IMR-90 (cell line): ENCODE results near the gene TFIP11. TPM values are rescaled to one million over a fixed set of nuclear protein-coding genes. Genes with fewer than 3 reads are reported as not detected.

Experiments used
- ATAC-seq: fragments of 200-7000 bp; cut with Tn5 transposase; 2 replicates; pipeline ENCODE4 v1.9.1; 2020; ENCODE audit warnings: low read depth, mild to moderate bottlenecking, moderate library complexity
- BruUV-seq: library from RNA; stranded (reverse); fragments of 400-500 nt; replicated peaks from 2 replicates; lab custom pipeline; 2021; lab: Mats Ljungman, UMichigan
- CTCF ChIA-PET: fragments of 300-600 bp; formaldehyde crosslinking; extraction: SDS; loops from one replicate; lab custom pipeline; 2021; ENCODE audit warnings: antibody characterized with exemption; lab: Yijun Ruan, JAX
- POLR2A ChIA-PET: fragments of 300-600 bp; sonication (Branson Sonifier 250); formaldehyde crosslinking; loops from one replicate; lab custom pipeline; 2022; ENCODE audit warnings: antibody characterized with exemption; ENCODE audit not compliant: unreplicated experiment; lab: Charles Lee
- DNase-seq: peaks from one replicate; pipeline ENCODE4 v3.0.0; 2013
- H2AFZ ChIP-seq: replicated peaks from 2 replicates; pipeline ENCODE3; 2013; ENCODE audit warnings: low read length, mild to moderate bottlenecking; ENCODE audit not compliant: poor library complexity
- H2AK5ac ChIP-seq: 2 replicates; pipeline ENCODE4 v1.6.1; 2013; ENCODE audit warnings: low read depth, low read length, inconsistent platforms
- H2AK9ac ChIP-seq: replicated peaks from 2 replicates; pipeline ENCODE3; 2013; ENCODE audit warnings: mild to moderate bottlenecking, low read depth, low read length, moderate library complexity; ENCODE audit not compliant: poor library complexity
- H2BK120ac ChIP-seq: 2 replicates; pipeline ENCODE4 v1.6.1; 2013; ENCODE audit warnings: low read depth, low read length, inconsistent platforms
- H2BK15ac ChIP-seq: 3 replicates; pipeline ENCODE4 v1.6.1; 2013; ENCODE audit warnings: low read depth, low read length, inconsistent platforms
- H2BK20ac ChIP-seq: 2 replicates; pipeline ENCODE4 v1.6.1; 2013; ENCODE audit warnings: low read depth, mild to moderate bottlenecking, inconsistent platforms, low read length, moderate library complexity
- H2BK5ac ChIP-seq: 2 replicates; pipeline ENCODE4 v1.6.1; 2013; ENCODE audit warnings: mild to moderate bottlenecking, low read depth, low read length, inconsistent platforms; ENCODE audit not compliant: poor library complexity, severe bottlenecking
- H3K14ac ChIP-seq: replicated peaks from 2 replicates; pipeline ENCODE4 v1.6.1; 2013; ENCODE audit warnings: low read depth, low read length, inconsistent platforms
- H3K18ac ChIP-seq: 2 replicates; pipeline ENCODE4 v1.6.1; 2013; ENCODE audit warnings: low read depth, low read length, control low read depth
- H3K23ac ChIP-seq: 2 replicates; pipeline ENCODE4 v1.6.1; 2013; ENCODE audit warnings: low read depth, low read length, inconsistent platforms
- H3K27ac ChIP-seq: 2 replicates; pipeline ENCODE4 v1.5.1; 2013; ENCODE audit warnings: mild to moderate bottlenecking, control low read depth, low read length; ENCODE audit not compliant: insufficient read depth
- H3K27me3 ChIP-seq: 2 replicates; pipeline ENCODE4 v1.6.1; 2013; ENCODE audit warnings: low read length; ENCODE audit not compliant: control insufficient read depth, insufficient read depth
- H3K36me3 ChIP-seq: 2 replicates; pipeline ENCODE4 v1.6.1; 2013; ENCODE audit warnings: low read length, mixed read lengths; ENCODE audit not compliant: control insufficient read depth, insufficient read depth
- H3K4ac ChIP-seq: 2 replicates; pipeline ENCODE4 v1.6.1; 2013; ENCODE audit warnings: low read depth, low read length, inconsistent platforms
- H3K4me1 ChIP-seq: 2 replicates; pipeline ENCODE4 v1.6.1; 2013; ENCODE audit warnings: low read length, mixed read lengths; ENCODE audit not compliant: control insufficient read depth, insufficient read depth
- H3K4me2 ChIP-seq: 2 replicates; pipeline ENCODE4 v1.6.1; 2013; ENCODE audit warnings: low read depth, mild to moderate bottlenecking, control low read depth, low read length, moderate library complexity
- H3K4me3 ChIP-seq: 2 replicates; pipeline ENCODE4 v1.5.1; 2013; ENCODE audit warnings: low read depth, mild to moderate bottlenecking, control low read depth, low read length, moderate library complexity; ENCODE audit not compliant: insufficient read depth
- H3K56ac ChIP-seq: 2 replicates; pipeline ENCODE4 v1.6.1; 2013; ENCODE audit warnings: low read length, inconsistent platforms; ENCODE audit not compliant: insufficient read depth; ENCODE audit errors: extremely low read depth
- H3K79me1 ChIP-seq, 2 experiments: 2 replicates each; pipeline ENCODE4 v1.6.1; 2013; ENCODE audit warnings: low read length in 2 of 2, inconsistent platforms in 1 of 2, low read depth in 1 of 2
- H3K9ac ChIP-seq: 2 replicates; pipeline ENCODE4 v1.6.1; 2013; ENCODE audit warnings: low read depth, low read length, control low read depth
- H3K9me1 ChIP-seq: 2 replicates; pipeline ENCODE4 v1.6.1; 2013; ENCODE audit warnings: low read length, inconsistent platforms; ENCODE audit not compliant: insufficient read depth
- H3K9me3 ChIP-seq: 2 replicates; pipeline ENCODE4 v1.6.1; 2013; ENCODE audit warnings: low read length; ENCODE audit not compliant: control insufficient read depth, insufficient read depth
- H4K20me1 ChIP-seq: 2 replicates; pipeline ENCODE4 v1.6.1; 2013; ENCODE audit warnings: low read length, inconsistent platforms; ENCODE audit not compliant: insufficient read depth
- H4K5ac ChIP-seq: 2 replicates; pipeline ENCODE4 v1.6.1; 2013; ENCODE audit warnings: mild to moderate bottlenecking, low read depth, low read length, control low read depth
- H4K8ac ChIP-seq, 2 experiments: 2 replicates each; pipeline ENCODE4 v1.6.1; 2013; ENCODE audit warnings: low read depth in 2 of 2, low read length in 2 of 2, control low read depth in 1 of 2, inconsistent platforms in 1 of 2
- H4K91ac ChIP-seq: 2 replicates; pipeline ENCODE4 v1.6.1; 2013; ENCODE audit warnings: low read depth, low read length, inconsistent platforms; ENCODE audit not compliant: insufficient read depth
- CHD1 ChIP-seq: IDR thresholded peaks from 2 replicates; pipeline ENCODE4 v1.6.1; 2012; ENCODE audit warnings: low read depth, low read length, improper control_type of control experiment
- MAFK ChIP-seq: IDR thresholded peaks from 2 replicates; pipeline ENCODE4 v1.6.1; 2012; ENCODE audit warnings: low read depth, low read length, improper control_type of control experiment
- RAD21 ChIP-seq: IDR thresholded peaks from 2 replicates; pipeline ENCODE4 v1.6.1; 2012; ENCODE audit warnings: low read length, improper control_type of control experiment
- USF2 ChIP-seq: fragments of 150-350 bp; IDR thresholded peaks from 2 replicates; pipeline ENCODE4 v1.6.1; 2017; ENCODE audit warnings: mild to moderate bottlenecking, antibody characterized with exemption, low read length, low read depth
- WGBS, 2 experiments: methylation state at CpG; one replicate each; pipeline versions ENCODE4 v1.1.5 to v1.1.7; 2013; ENCODE audit warnings: missing lambda C conversion rate in 2 of 2; ENCODE audit not compliant: insufficient read length in 1 of 2; ENCODE audit errors: extremely low coverage in 2 of 2; 5-methylcytosine and 5-hydroxymethylcytosine counted together
- dilution Hi-C: fragments of 300-500 bp; cut with HindIII; formaldehyde crosslinking; loops from one replicate; pipeline ENCODE4 v1.14.3; 2018; ENCODE audit warnings: low sequenced_read_pairs; ENCODE audit not compliant: unreplicated experiment
- in situ Hi-C: fragments of 300-500 bp; cut with MboI; formaldehyde crosslinking; loops from 3 replicates; pipeline ENCODE4 v1.14.3; 2019; ENCODE audit warnings: low sequenced_read_pairs, inconsistent platforms, mixed read lengths
- intact Hi-C: fragments of 100-400 bp; cut with micrococcal nuclease; formaldehyde crosslinking; loops from 2 replicates; pipeline ENCODE4 v1.10.0; 2022
- polyA plus RNA-seq, 3 experiments: library from polyadenylated mRNA; depleted of rRNA; stranded (reverse); fragments of >200 nt; gene quantifications; 2 replicates each; pipeline ENCODE4 v1.2.3, GENCODE V29; 2012; ENCODE audit warnings: low replicate concordance in 1 of 3
- total RNA-seq: library from RNA; depleted of rRNA; stranded (reverse); fragments of >200 nt; gene quantifications from 2 replicates; pipeline ENCODE4 v1.2.3, GENCODE V29; 2012

TFIP11 gene
- total and polyA plus RNA-seq, 2 of the 4 experiments (the other 2 are of a cell fraction), result 22.5 to 43.2 TPM

- intact Hi-C loops (no loop called here), dilution Hi-C loops (no loop called here), in situ Hi-C loops (no loop called here)
- TF ChIP-seq RAD21 (no peak), USF2 (no peak), CHD1 (no peak), MAFK (peak; percentile 68)
- H2AK9ac ChIP-seq, result no peak overlapping the region
- no peak overlapping the region for H2BK15ac ChIP-seq
- WGBS, 2 experiments, result no CpG with 5 or more reads among the region's 2 CpGs
- H2AK5ac ChIP-seq, result no peak overlapping the region; the same call in 1 of the 2 replicates
- no peak overlapping the region for H4K91ac ChIP-seq
- H3K36me3 ChIP-seq, result peaks cover 44% of the 10 kb centered on the region
- ChIA-PET CTCF (no interaction called here), POLR2A (no interaction called here)
- no TSS peak for BruUV-seq
- no peak overlapping the region for H3K4me3 ChIP-seq
- H3K79me1 ChIP-seq, result peaks cover 0 to 4% of the 10 kb centered on the region in 2 experiments; a peak in 1 of 4 replicates
- H2BK120ac ChIP-seq, result peak overlapping the region; percentile 39; the same call in 1 of the 2 replicates
- H4K20me1 ChIP-seq, result no peaks in the 10 kb centered on the region
- H3K9me1 ChIP-seq, result peaks cover 7% of the 10 kb centered on the region
- 0 out of 2 replicates have a peak overlapping the region, but pooled peaks have one; percentile 45 for H3K14ac ChIP-seq
- H4K5ac ChIP-seq, result no peak overlapping the region
- H3K18ac ChIP-seq, result no peak overlapping the region
- H2BK20ac ChIP-seq, result peak overlapping the region; percentile 45
- H3K27ac ChIP-seq, result no peak overlapping the region
- no peak overlapping the region for H3K4me2 ChIP-seq
- H4K8ac ChIP-seq, result no peak overlapping the region
- no peaks in the 10 kb centered on the region for H3K4me1 ChIP-seq
- H3K4ac ChIP-seq, result peak overlapping the region; percentile 21
- no peak overlapping the region for H2AFZ ChIP-seq
- H2BK5ac ChIP-seq, result no peak overlapping the region
- no peaks in the 10 kb centered on the region for H3K9me3 ChIP-seq
- H3K23ac ChIP-seq, result no peak overlapping the region
- no peaks in the 10 kb centered on the region for H3K27me3 ChIP-seq
- no peak overlapping the region for H3K56ac ChIP-seq
- no peak overlapping the region for H3K9ac ChIP-seq
- no peak for ATAC-seq
- no peak for DNase-seq
These were observed 41.5 kb downstream of the TFIP11 start for GRCh38 chr22:26470807-26471206.
